HG03469 (cell line): Measurements from ENCODE around the gene NDNF.

ENCODE experiments used
- ATAC-seq: cut with Tn5 transposase; IDR thresholded peaks from one replicate; pipeline ENCODE4 v1.9.1; 2021; ENCODE audit warnings: mild to moderate bottlenecking, moderate library complexity, moderate number of reproducible peaks; ENCODE audit not compliant: unreplicated experiment

NDNF gene

GRCh38 chr4:121070696-121071639, 1.4 kb downstream of the NDNF start:
- ATAC-seq: no peak

GRCh38 chr4:121070274-121070673, 2.1 kb downstream of the NDNF start:
- no peak for ATAC-seq

- no peak for ATAC-seq
These were observed 2.9 kb downstream of the NDNF start for GRCh38 chr4:121069430-121069829.

GRCh38 chr4:121064482-121064881, 7.9 kb downstream of the NDNF start:
- ATAC-seq: no peak

- ATAC-seq: no peak
These were observed 9.8 kb downstream of the NDNF start for GRCh38 chr4:121062521-121062920.

GRCh38 chr4:121061861-121062260, 10.5 kb downstream of the NDNF start:
- no peak for ATAC-seq

- ATAC-seq: no peak
These were observed 11.1 kb downstream of the NDNF start for GRCh38 chr4:121061215-121061614.

GRCh38 chr4:121057466-121057922, 14.8 kb downstream of the NDNF start:
- ATAC-seq: no peak

- ATAC-seq: no peak
These were observed 16.3 kb downstream of the NDNF start for GRCh38 chr4:121056066-121056465.

GRCh38 chr4:121054373-121054772, 18.0 kb downstream of the NDNF start:
- ATAC-seq: no peak

- ATAC-seq: no peak
These were observed 18.7 kb downstream of the NDNF start for GRCh38 chr4:121053601-121054143.

GRCh38 chr4:121050300-121050699, 22.0 kb downstream of the NDNF start:
- ATAC-seq: no peak

- no peak for ATAC-seq
These were observed 23.2 kb downstream of the NDNF start for GRCh38 chr4:121049072-121049599.

GRCh38 chr4:121048165-121048564, 24.2 kb downstream of the NDNF start:
- no peak for ATAC-seq

GRCh38 chr4:121041307-121042090, 30.8 kb downstream of the NDNF start:
- ATAC-seq: peak; percentile 100

- no peak for ATAC-seq
These were observed 38.3 kb downstream of the NDNF start for GRCh38 chr4:121034017-121034416.

GRCh38 chr4:121030711-121031110, 41.6 kb downstream of the NDNF start:
- ATAC-seq: no peak

GRCh38 chr4:121030131-121030530, 42.2 kb downstream of the NDNF start:
- ATAC-seq: no peak

GRCh38 chr4:121026034-121026433, 46.3 kb downstream of the NDNF start:
- ATAC-seq: no peak

GRCh38 chr4:121025540-121025939, 46.8 kb downstream of the NDNF start:
- no peak for ATAC-seq

GRCh38 chr4:121018543-121018942, 53.8 kb downstream of the NDNF start:
- no peak for ATAC-seq
